Stimulated activated CD4-positive, alpha-beta T cell treated with anti-CD3 and anti-CD28 coated beads, Interleukin-1b, Interleukin-23, amount 100 ng/mL, for 4 hours (primary cell): ENCODE measurements around the gene TSGA10IP.
"Not testable (repeated sequence)": the region's sequence is repeated elsewhere in the genome, so short reads cannot be mapped to it uniquely, and the experiment has no call there.

Experiments used
- DNase-seq, 2 donors: peaks; one replicate each; pipeline ENCODE4 v3.0.0-alpha.2; 2020; ENCODE audit warnings: low read depth in 2 of 2

TSGA10IP gene

GRCh38 chr11:65946655-65947054, 1.4 kb downstream of the TSGA10IP start:
- no peak for DNase-seq

DNA sequence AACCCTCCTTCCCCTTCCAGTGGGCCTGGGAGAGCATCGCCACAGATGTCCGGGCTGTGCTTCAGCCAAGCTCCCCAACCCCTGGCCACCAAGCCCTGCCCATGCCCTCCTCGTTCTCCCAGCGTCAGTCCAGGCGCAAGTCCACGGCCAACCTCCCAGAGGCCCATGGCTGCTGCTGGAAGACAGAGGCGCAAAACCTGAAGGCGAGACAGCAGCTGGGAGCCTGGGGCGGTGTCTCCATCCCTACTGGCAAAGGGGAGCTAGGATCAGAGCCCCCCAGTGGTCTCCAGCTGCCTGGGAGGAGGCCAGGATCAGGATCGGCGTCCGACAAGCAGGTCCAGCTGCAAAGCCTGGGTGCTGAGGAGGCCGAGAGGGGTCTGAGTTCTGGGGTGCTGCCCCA, 1.9 kb downstream of the TSGA10IP start:
- DNase-seq = no peak

GRCh38 chr11:65947603-65948125, 2.4 kb downstream of the TSGA10IP start:
- no peak for DNase-seq

GRCh38 chr11:65950711-65951110, 5.4 kb downstream of the TSGA10IP start:
- not testable (repeated sequence) for DNase-seq

GRCh38 chr11:65951641-65952040, 6.4 kb downstream of the TSGA10IP start:
- not testable (repeated sequence) for DNase-seq

DNA sequence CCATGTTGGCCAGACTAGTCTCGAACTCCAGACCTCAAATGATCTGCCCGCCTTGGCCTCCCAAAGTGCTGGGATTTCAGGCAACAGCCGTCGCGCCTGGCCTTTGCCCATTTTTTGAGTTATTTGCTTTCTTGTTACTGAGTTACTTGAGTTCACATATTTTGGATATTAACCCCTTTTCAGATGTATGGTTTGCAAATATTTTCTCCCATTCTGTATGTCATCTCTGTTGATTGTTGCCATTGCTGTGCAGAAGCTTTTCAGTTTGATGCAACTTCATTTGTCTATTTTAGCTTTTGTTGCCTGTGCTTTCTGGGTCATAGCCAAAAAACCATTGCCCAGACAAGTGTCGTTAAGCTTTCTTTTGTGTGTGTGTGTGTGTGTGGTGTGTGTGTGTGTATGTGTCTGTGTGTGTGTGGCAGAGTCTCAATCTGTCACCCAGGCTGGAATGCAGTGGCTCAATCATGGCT, 6.8 kb downstream of the TSGA10IP start:
- DNase-seq = no peak

DNA sequence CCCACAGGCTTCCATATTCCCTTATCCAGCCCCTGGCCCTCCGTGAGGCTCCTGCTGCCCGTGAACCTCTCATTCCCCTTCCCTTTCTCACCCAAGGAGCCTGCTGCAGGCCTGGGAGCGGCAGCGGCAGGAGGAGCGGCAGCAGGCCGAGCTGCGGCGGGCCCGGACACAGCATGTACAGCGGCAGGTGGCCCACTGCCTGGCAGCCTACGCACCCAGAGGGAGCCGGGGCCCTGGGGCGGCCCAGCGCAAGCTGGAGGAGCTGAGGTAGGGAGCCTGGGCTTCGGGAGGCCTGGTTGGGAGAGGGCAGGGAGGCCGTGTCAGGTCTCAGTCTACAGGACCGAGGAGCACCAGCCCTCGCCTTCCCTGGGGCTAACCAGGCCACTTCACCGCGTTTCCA, 8.2 kb downstream of the TSGA10IP start:
- no peak for DNase-seq

GRCh38 chr11:65954771-65955170, 9.5 kb downstream of the TSGA10IP start:
- no peak for DNase-seq

DNA sequence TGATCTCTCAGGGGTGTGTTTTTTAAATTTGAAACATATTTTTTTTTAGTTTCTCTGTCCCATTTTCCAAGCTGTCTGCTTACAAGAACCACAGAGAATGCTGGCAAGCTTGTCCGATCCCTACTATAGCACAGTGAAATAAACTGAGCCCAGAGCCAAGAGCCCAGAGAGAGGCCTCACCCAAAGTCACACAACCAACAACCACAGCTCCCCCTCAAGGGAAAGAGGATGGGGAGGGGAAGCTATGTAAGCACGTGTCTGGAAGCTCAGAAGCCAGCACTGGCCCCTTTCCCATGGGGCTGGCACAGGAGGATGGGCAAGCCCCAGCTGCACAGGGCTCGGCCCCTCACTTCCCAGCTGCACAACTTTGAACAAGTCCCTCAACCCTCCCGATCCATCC, 13.0 kb downstream of the TSGA10IP start:
- no peak for DNase-seq

DNA sequence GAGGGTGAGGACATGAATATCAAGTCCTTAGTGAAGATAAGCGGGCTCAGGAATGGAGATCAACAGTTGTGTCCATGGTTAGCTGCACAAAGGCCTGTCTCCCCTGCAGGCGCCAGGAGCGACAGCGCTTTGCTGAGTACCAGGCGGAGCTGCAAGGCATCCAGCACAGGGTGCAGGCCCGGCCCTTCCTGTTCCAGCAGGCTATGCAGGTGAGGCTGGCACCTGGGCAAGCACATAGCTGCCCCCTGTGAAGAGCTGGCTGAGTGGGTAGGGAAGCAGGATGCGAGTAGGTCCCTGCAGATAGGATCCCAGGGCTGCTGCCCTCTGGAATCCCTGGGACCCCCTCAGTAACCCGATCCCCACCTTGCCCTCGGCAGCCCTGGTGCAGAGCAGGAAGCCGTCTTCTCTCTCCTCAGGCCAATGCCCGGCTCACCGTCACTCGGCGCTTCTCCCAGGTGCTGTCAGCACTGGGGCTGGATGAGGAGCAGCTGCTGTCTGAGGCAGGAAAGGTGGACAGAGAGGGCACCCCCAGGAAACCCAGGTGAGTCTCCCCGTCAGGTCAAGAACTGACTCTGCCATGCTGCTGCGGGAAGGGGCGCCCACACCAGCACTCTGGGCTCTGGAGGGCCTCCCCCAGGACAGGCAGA, 13.6 kb downstream of the TSGA10IP start:
- no peak for DNase-seq

GRCh38 chr11:65960824-65961266, 15.6 kb downstream of the TSGA10IP start:
- no peak for DNase-seq

GRCh38 chr11:65961267-65962140, 16.2 kb downstream of the TSGA10IP start, which contains the start of gene SART1:
TSS of gene SART1 (plus strand) at chr11:65961734. CDS start at chr11:65961781, 47 bp downstream.
- peak; percentile 90 for DNase-seq

GRCh38 chr11:65962141-65962564, 16.9 kb downstream of the TSGA10IP start:
- no peak for DNase-seq

DNA sequence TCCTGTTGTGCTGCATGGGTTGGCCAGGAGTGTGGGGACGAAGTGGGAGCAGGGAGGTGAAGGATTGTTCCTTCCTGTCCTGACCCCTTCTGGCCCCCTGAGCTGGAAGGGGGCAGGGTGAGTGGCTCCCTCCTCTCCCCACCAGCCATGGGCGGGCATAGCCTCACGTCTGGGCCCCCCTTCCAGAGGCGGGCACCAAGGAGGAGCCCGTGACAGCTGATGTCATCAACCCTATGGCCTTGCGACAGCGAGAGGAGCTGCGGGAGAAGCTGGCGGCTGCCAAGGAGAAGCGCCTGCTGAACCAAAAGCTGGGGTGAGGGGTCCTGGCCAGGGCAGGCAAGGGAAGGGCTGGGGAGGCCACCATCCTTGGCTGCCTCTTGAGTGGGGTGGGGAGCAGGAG, 19.6 kb downstream of the TSGA10IP start:
- DNase-seq = no peak

DNA sequence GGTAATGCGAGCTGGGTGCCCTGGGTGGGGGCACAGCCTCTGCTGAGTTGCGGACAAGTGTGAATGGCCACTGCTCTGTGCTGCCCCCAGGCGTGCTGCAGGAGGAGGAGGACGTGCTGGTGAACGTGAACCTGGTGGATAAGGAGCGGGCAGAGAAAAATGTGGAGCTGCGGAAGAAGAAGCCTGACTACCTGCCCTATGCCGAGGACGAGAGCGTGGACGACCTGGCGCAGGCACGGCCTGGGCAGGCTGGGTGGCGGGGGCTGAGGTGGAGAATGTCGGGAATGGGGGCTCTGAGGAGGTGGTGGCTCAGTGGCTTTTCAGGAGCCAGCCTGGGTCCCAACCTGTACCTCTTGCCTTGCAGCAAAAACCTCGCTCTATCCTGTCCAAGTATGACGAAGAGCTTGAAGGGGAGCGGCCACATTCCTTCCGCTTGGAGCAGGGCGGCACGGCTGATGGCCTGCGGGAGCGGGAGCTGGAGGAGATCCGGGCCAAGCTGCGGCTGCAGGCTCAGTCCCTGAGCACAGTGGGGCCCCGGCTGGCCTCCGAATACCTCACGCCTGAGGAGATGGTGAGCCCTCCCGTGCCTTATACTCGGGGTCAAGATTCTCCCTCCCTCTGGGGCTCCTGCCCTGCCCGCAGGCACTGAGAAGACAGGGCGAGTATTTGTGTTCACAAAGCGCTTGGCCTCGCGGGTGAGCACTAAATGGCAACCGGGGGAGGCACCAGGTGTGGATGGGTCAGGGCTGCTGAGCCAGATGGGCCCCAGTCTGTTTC, 20.9 kb downstream of the TSGA10IP start:
- DNase-seq = no peak

GRCh38 chr11:65967329-65967934, 22.2 kb downstream of the TSGA10IP start:
- no peak for DNase-seq

DNA sequence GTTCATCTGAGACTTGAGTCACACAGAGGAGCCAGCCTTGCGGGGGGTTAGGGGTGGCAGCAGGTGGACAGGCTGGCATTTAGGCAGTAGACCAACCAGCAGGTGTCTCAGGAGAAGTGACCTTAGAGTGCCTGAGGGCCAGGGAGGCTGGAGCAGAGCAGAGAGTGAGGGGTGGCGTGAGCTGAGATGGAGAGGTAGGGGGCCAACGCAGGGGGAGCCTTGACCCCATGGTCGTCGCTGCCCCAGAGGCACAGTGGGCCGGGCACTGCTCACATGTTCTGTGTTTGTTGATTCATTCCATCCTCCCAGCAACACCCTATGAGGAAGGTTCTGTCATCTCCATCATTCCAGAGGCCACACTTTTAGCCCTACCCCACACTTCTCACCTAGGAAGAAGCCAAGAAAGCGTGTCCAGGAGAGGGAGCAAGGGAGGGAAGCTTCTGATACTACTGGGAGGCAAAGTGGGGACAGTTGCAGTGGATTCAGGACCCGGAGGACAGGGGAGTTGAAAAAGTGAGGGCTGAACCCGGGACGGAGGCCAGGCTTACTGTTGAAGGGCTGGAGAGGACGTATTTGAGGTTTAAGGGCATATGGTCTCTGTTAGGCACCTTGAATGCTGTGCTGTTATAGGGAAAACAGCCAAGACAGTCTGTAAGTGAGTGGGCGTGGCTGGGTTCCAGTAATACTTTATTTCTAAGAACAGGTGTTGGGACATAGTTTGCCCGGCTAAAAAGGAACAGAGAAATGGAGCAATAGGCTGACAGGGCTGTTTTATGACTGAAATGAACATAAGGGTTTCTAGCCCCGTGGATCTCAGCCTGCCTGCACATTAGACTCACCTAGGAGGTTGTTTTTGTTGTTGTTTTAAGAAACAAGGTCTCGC, 23.6 kb downstream of the TSGA10IP start:
- no peak for DNase-seq

DNA sequence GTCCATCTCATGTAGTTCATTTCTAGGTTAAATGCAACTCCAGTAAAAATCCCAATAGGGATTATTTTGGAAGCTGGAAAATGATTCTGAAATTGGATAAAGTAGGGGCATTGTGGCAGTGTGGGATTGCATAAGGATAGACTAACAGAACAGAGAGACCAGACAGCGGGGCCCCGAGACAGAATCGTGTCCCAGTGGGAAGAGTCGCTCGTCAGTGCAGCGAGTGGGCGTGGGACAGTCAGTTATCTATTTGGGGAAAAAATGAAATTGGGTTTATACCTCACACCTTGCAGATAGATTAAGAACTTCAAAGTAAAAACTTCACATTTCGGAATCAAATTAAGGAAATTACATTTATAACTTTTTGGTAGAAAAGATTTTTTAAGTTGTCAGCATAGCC, 26.8 kb downstream of the TSGA10IP start:
- no peak for DNase-seq

DNA sequence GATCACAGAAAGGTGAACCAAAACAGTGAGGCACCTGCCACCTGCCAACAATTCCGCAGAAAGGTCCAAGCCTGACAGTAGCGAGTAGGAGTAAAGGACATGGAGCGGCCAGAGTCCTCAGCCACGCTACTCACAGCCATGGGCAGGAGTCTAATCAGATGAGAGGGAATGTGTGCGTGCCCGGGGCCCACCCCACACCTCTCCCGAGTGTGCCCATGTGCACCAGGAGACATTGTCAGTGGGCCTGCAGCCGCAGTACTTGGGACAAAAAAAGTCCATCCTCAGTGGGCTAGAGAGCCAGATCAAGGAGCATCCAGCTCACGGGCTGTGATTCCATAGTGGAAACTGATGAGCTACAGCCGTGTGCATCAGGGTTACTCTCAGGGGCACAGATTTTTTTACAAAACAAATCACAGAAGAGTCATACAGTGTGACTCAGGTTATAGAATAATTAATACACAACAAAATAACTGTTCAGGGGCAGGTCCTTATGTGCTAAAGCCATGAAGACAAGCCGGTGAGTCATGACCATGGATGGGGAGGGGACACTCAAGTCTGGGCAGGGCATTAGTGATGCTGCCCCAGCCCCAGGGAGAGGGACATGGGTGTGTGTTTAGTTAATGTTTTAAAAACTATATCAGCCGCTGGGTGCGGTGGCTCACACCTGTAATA, 28.3 kb downstream of the TSGA10IP start:
- DNase-seq = no peak

GRCh38 chr11:65975771-65976170, 30.5 kb downstream of the TSGA10IP start:
- DNase-seq = no peak
